ENCODE measurements around the gene MKLN1.

Gene MKLN1

DNA sequence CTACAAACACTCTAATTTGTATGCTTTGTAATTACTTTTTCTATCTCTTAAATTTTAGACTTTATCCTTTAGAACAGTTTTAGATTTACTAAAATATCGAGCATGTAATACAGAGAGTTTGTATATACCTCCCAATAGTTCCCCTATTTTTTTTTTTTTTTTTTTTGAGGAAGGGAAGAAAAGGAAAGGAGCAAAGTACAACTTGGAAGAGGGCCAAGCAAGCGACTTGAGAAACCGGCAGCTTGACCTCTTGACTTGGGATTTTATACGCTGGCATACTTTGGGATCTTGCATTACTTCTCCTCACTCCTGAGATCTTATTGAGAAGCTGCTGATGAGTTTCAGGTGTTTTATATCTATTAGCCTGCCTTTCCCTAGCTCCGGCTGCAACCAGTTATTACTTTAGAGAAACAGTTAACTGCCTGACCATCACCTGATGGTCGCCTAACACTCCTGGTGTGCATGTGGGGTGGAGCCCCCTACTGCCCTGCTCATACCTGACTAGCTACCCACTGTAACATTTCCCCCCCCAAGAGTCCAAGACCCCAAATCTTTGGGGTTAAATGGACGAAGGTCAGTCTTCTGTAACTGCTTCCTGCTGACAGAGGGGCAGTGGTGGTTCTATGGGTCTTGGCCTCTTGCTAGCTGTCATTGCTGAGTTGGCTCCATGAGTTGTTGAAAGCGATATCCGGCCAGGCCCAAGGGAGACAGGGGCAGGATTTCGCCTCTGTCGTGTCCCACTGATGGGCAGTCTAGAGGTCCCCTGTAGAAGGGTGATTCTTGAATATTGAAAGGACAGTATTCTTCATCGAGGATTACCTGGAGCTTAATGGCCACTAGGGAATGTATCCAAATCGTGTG is 28.5 kb downstream of the MKLN1 start:
- no peak for DNase-seq

DNA sequence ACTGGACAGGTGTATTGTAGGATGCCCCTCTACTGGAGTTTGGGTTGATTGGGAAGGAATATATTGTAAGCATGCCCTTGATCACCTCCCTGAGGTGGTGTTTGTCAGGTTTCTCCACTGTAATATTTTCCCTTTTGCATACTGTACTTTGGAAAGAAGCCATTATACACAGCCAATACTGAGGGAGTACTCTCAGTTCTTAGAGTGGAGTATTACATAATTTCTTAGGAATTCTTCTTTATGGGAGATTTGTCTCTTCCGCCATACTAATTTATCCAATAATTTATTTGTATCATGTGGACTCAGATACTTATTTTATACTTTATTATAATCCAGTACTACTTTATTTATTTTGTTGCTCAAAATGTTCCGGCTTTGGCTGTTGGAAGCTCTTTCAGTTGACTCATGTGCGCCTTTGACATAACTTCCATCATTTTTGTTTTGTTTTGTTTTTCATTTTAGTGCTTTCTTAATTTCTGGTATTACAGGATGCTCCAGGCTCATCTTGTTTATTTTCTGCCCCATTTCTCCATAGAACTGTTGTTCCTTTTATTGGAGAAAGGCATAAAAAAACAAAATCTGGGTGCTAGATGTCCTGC is 29.7 kb downstream of the MKLN1 start:
- DNase-seq, result no peak

GRCh38 chr7:131358636-131359035 is 31.0 kb downstream of the MKLN1 start:
- no peak for DNase-seq

DNA sequence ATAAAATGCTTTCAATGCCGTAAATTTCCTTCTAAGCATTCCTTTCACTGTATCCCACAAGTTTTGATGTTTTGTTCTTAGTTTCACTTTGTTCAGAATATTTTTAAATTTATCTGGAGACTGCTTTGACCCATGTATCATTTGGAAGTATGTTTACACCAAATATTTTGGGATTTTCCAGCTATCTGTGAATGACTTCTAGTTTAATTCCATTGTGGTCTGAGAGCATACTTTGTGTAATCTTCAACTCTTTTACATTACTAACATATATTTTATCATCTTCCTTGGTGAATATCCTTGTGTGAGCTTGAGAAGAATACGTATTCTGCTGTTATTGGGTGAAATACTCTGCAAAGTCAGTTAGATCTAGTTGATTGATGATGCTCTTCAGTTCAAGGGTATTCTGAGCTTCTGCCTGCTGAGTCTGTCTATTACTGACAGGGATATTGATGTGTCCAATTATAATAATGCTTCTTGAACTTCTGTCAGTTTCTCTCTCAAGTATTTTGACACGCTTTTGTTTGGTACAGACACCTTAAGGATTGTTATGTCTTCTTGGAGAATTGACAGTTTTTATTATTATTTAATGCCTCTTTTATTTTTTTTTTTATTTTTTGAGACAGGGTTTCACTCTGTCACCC is 31.6 kb downstream of the MKLN1 start:
- no peak for DNase-seq

DNA sequence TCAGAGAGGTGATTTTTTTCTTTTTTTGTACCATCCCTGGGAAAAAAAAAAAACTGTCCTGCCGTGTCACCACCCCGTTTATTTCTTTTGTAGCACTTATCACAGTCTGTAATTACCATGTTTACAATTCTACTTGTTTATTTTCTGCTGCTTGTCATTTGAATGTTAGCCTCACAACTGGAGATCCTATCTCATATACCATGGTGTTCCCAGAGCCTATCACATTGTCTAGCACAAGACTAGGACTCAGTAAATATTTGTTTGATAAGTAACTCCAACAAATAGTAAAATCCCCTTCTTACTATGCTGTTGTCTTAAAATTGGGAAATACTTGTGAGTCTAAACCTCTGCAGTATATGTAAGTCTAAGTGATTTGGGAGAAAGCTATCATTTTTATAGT is 36.0 kb downstream of the MKLN1 start:
- DNase-seq, result no peak

GRCh38 chr7:131364767-131365344 is 37.2 kb downstream of the MKLN1 start:
- DNase-seq, result no peak

- no peak for DNase-seq
These were observed 38.2 kb downstream of the MKLN1 start for GRCh38 chr7:131365838-131366237.

DNA sequence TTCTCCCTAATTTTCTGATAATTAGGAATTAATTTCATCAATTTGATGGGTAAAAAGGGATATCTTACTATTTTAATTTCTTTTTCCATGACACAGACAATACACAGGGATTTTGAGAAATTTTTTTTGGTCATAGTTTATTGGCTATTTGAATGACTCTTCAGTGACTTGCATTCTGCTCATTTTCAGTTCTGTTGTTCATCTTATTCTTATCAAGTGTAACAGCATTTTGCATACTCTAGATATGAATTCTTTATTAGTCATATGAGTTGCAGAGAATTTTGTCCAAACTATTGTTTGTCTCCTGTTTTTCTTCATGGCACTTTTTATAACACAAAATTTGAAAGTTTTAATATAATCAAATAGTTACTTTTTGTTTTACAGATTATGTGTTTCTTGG is 41.7 kb downstream of the MKLN1 start:
- no peak for DNase-seq

DNA sequence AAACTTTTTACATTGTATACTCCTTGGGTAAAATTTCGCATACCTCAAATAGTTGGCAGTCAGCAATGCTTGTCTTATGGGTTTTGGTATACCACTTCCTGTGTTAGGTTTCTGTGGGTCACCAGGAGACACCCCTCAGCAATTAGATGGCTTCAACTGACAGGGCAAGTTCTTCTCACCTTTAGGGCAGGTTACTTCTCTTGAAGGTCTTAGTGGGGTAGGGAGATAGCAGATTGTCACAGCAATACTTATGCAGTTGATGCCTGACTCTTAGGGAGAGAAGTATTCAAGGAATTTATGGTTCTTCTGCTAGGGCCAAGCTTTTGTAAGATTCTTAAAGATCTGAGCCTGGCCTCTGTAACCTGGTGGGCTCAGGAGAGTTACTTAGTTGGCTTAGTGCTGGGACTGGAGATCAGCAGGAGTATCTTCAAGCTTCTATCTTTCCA is 42.9 kb downstream of the MKLN1 start:
- no peak for DNase-seq

- DNase-seq, result no peak
These were observed 43.7 kb downstream of the MKLN1 start for GRCh38 chr7:131371411-131371810.

DNA sequence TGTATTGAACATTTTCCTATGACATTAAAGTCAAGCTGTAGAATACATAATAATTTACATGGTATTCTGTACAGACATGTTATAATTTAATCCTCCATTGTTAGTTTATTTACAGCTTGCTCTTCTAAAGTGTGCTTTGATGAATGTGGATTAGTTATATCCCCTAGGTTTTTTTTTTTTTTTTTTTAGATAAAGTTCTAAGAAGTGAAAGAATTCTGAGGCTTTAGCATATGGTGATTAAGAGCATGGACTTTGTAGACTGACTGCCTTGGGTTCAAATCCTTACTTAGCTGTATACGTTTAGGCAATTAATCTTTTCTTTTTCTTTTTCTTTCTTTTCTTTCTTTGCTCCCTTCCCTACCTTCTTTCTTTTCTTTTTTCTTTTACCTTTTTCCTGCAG is 44.9 kb downstream of the MKLN1 start:
- DNase-seq, result no peak

DNA sequence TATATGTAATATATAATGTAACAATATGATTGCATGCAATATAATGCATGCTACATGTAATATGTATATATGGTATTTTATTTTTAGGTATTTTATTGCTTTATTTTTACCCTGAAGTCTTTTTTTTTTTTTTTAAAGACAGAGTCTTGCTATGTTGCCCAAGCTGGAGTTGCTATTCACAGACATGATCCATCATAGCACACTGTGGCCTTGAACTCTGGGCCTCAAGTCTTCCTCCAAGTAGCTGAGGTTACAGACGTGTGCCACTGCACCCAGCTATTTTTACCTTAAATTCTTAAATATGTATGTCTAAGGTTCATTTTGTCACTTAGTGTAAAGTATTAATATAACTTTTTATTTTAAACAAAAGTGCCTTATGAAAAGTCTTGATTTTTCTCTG is 47.1 kb downstream of the MKLN1 start:
- no peak for DNase-seq

DNA sequence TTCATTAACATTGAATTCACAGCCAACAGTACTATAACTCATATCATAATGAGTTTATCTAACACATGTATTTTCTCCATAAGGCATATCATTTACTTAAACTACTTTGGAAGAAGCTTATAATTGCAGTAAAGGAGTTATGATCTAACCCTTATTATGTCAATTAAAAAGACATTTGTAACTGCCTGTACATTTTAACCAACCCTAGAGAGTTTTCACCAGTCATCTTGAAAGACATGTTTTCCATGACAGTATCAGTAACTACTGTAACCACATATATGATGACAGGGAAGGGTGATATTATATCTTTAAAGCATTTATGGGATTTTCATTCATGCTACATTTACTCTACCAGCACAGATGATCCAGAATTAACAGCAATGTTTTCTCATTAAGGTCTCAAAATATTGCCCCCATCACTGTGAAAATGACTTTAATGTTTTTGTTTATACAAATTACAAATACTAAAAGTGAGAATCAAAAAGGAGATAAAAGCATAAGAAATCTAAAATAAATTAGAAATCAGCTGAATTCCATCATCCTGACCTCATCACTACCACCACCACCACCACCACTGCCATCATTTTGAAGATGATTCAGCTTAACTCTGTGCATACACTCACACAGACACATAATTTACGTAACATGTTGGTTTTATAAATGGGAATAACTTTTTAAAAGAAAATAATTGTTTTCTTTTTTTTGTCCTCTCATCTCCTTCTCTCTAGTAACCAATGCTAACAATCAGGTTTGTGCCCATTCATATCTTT is 53.6 kb downstream of the MKLN1 start:
- DNase-seq, result no peak

- no peak for DNase-seq
These were observed 56.0 kb downstream of the MKLN1 start for GRCh38 chr7:131383417-131384285.

GRCh38 chr7:131384286-131384635 is 56.6 kb downstream of the MKLN1 start:
- DNase-seq, result no peak

- DNase-seq, result no peak
These were observed 57.4 kb downstream of the MKLN1 start for GRCh38 chr7:131385039-131385605.

- no peak for DNase-seq
These were observed 60.5 kb downstream of the MKLN1 start for GRCh38 chr7:131388126-131388525.

GRCh38 chr7:131390275-131390674 is 62.6 kb downstream of the MKLN1 start:
- no peak for DNase-seq

DNA sequence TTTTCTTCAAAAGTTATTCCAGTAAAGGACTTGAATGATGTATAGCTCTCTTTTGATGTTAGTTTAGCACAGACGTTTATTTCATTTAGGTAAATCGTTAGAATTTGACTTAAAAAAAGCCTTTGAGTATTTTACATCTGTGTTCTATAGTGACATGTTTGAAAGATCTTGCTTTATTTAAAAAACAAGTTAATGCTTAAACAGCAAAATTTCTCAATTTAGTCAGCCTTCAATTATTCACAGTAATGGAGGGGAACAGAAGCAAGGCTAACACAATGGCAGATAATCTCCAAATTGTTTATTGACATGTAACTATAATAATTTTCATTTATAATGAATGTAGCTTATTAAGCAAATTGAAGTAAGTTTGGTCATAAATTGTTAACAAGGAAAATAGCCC is 63.5 kb downstream of the MKLN1 start:
- no peak for DNase-seq

DNA sequence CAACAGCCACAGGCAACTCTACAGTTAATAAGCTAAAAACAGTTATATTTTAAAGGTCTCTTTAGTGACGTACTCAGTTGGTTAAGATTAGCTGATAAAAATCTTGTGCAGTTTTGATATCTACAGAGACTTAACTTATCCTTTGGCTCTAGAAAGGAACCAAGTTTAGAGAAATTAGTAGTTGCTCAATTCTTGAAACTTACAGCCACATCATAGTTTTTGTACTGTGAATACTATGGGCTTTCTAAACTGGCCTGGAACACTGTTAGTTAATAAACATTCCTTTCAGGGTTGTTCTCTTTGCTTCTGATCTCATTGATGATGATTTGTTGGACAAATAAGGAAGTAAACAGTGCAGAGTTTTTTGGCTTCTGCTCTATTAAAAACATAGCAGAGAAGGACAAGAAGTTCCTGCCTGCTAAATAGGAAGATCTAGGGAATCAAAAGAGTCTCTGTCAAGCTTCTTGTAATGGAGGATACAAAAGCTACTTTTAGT is 73.1 kb downstream of the MKLN1 start:
- DNase-seq, result no peak

GRCh38 chr7:131401194-131401593 is 73.5 kb downstream of the MKLN1 start:
- no peak for DNase-seq

All from eye (tissue), 1 donor.